Endothelial cell (in vitro differentiated cells): ENCODE measurements around the gene TAT. TPM values are rescaled to one million over a fixed set of nuclear protein-coding genes. Genes with fewer than 3 reads are reported as not detected.

Experiments used
- DNase-seq: peaks from one replicate; pipeline ENCODE4 v3.0.0; 2021; ENCODE audit warnings: low spot score
- H3K27ac Mint-ChIP-seq: one replicate; pipeline ENCODE4 v1.8.0; 2021; ENCODE audit warnings: mixed read lengths, inconsistent platforms; ENCODE audit not compliant: unreplicated experiment
- H3K27me3 Mint-ChIP-seq: one replicate; pipeline ENCODE4 v1.8.0; 2021; ENCODE audit warnings: mild to moderate bottlenecking, moderate library complexity, mixed read lengths, inconsistent platforms; ENCODE audit not compliant: unreplicated experiment
- H3K36me3 Mint-ChIP-seq: one replicate; pipeline ENCODE4 v1.8.0; 2021; ENCODE audit warnings: mild to moderate bottlenecking, low read depth, mixed read lengths, inconsistent platforms; ENCODE audit not compliant: unreplicated experiment
- H3K4me1 Mint-ChIP-seq: one replicate; pipeline ENCODE4 v1.8.0; 2021; ENCODE audit warnings: mild to moderate bottlenecking, mixed read lengths, inconsistent platforms; ENCODE audit not compliant: unreplicated experiment
- H3K4me3 Mint-ChIP-seq: one replicate; pipeline ENCODE4 v1.8.0; 2021; ENCODE audit warnings: mild to moderate bottlenecking, mixed read lengths, inconsistent platforms; ENCODE audit not compliant: unreplicated experiment
- H3K9me3 Mint-ChIP-seq: one replicate; pipeline ENCODE4 v1.8.0; 2021; ENCODE audit warnings: mixed read lengths, inconsistent platforms; ENCODE audit not compliant: unreplicated experiment
- CTCF ChIP-seq: fragments of 200-600 bp; sonication (generic); IDR thresholded peaks from one replicate; pipeline ENCODE4 v1.5.0; 2021; ENCODE audit warnings: antibody characterized with exemption; ENCODE audit not compliant: unreplicated experiment
- total RNA-seq: library from RNA; stranded (reverse); fragmentation: NEBNext Ultra II Directional; extraction: Animal tissue kit (Norgen Biotek cat#: 25700); gene quantifications from one replicate; pipeline ENCODE4 v1.2.1, GENCODE V29; 2021; ENCODE audit not compliant: unreplicated experiment

The TAT gene
- total RNA-seq, 1 donor from 2014 or later = not detected

DNA sequence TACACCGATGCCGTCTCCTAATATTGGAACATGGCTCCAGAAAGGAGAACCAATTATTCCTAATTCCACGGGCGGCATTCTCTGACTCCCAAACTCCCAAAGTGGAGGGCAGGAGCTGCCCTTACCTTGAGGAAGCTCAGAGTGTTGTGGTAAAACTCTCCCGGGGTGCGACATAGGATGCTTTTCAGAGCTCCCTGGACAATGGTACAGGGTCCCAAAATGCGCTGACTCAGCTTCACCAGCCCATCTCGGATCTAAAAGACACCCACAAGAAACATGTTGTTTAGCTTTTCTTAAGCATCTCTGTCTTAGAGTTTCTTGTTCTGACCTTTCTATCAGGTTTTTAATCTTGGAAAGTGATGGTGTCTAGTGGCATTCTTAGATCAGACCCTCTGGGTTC is 6.7 kb downstream of the TAT start:
- no peak overlapping the region for H3K27ac Mint-ChIP-seq
- no peak overlapping the region for H3K4me3 Mint-ChIP-seq
- DNase-seq = no peak
- H3K36me3 Mint-ChIP-seq = no peaks in the 10 kb centered on the region
- no peak for TF ChIP-seq CTCF
- H3K4me1 Mint-ChIP-seq = peaks cover 8% of the 10 kb centered on the region
- H3K27me3 Mint-ChIP-seq = peaks cover 3% of the 10 kb centered on the region
- H3K9me3 Mint-ChIP-seq = no peaks in the 10 kb centered on the region

GRCh38 chr16:71569621-71570020 is 7.3 kb downstream of the TAT start:
- DNase-seq = no peak
- no peak overlapping the region for H3K4me3 Mint-ChIP-seq
- no peaks in the 10 kb centered on the region for H3K9me3 Mint-ChIP-seq
- H3K27me3 Mint-ChIP-seq = peaks cover 4% of the 10 kb centered on the region
- no peaks in the 10 kb centered on the region for H3K36me3 Mint-ChIP-seq
- H3K27ac Mint-ChIP-seq = no peak overlapping the region
- H3K4me1 Mint-ChIP-seq = peaks cover 8% of the 10 kb centered on the region
- TF ChIP-seq CTCF = no peak

GRCh38 chr16:71568551-71568950 is 8.3 kb downstream of the TAT start:
- H3K27me3 Mint-ChIP-seq = peaks cover 8% of the 10 kb centered on the region
- H3K4me1 Mint-ChIP-seq = peaks cover 14% of the 10 kb centered on the region
- no peak for TF ChIP-seq CTCF
- no peak for DNase-seq
- H3K27ac Mint-ChIP-seq = no peak overlapping the region
- H3K36me3 Mint-ChIP-seq = no peaks in the 10 kb centered on the region
- H3K4me3 Mint-ChIP-seq = no peak overlapping the region
- no peaks in the 10 kb centered on the region for H3K9me3 Mint-ChIP-seq

GRCh38 chr16:71567931-71568330 is 9.0 kb downstream of the TAT start:
- no peak for DNase-seq
- Mint-ChIP-seq H3K36me3 (no peaks in the 10 kb centered on the region), H3K9me3 (no peaks in the 10 kb centered on the region), H3K27me3 (peaks cover 8% of the 10 kb centered on the region), H3K4me3 (no peak overlapping the region), H3K27ac (no peak overlapping the region), H3K4me1 (peaks cover 14% of the 10 kb centered on the region)
- TF ChIP-seq CTCF = no peak

DNA sequence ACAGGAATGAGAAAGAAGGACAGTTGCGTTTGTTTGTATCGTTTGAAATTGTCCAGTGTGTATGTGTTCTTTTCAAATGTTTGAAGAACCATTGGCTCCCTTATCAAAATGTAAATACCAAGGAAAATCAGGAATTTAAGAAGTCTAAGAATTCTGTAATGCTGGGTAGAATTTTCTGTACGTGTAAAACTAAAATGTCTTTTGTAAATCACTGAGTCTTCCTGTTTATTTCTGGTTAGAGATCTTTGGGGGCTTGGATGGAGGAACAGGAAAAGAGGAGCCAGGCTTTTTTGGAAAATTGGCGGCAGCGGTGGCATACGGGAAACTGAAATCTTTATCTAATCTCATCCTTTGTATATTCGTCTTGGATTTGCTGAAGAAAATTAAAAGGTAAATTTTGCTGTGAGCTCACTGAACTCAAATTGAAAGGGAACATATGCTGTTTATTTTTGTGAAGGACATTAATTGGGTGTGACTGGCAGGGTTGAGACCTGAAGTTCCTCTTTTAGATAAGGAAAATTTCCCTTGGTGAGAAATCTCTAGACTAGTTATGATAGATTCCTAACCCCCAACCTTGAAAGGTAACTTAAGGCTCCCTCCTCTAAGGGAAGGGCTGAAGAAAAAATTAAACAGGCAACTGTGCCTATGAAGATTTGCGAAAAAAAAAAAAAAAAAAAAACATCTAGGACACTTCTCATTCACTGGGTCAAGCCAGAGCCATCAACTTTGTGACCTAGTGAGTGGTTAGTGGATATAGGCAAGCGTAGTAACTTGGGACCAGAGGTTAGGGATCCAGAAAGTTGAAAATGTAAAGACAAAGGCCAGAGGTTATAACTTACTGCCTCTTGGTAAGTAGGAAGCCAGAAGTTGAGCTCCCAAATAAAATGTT is 10.8 kb downstream of the TAT start:
- H3K9me3 Mint-ChIP-seq = peaks cover 13% of the 10 kb centered on the region
- H3K4me3 Mint-ChIP-seq = peak overlapping the region; percentile 96
- peak overlapping the region; percentile 86 for H3K27ac Mint-ChIP-seq
- no peak for DNase-seq
- H3K36me3 Mint-ChIP-seq = peaks cover 5% of the 10 kb centered on the region
- peaks cover 8% of the 10 kb centered on the region for H3K27me3 Mint-ChIP-seq
- H3K4me1 Mint-ChIP-seq = peaks cover 14% of the 10 kb centered on the region
- TF ChIP-seq CTCF = no peak
